HG02763 (cell line): ENCODE measurements around the gene DNMT3L.

Source experiments
- ATAC-seq: cut with Tn5 transposase; IDR thresholded peaks from one replicate; pipeline ENCODE4 v1.9.1; 2021; ENCODE audit warnings: mild to moderate bottlenecking, moderate library complexity; ENCODE audit not compliant: unreplicated experiment

DNMT3L gene

DNA sequence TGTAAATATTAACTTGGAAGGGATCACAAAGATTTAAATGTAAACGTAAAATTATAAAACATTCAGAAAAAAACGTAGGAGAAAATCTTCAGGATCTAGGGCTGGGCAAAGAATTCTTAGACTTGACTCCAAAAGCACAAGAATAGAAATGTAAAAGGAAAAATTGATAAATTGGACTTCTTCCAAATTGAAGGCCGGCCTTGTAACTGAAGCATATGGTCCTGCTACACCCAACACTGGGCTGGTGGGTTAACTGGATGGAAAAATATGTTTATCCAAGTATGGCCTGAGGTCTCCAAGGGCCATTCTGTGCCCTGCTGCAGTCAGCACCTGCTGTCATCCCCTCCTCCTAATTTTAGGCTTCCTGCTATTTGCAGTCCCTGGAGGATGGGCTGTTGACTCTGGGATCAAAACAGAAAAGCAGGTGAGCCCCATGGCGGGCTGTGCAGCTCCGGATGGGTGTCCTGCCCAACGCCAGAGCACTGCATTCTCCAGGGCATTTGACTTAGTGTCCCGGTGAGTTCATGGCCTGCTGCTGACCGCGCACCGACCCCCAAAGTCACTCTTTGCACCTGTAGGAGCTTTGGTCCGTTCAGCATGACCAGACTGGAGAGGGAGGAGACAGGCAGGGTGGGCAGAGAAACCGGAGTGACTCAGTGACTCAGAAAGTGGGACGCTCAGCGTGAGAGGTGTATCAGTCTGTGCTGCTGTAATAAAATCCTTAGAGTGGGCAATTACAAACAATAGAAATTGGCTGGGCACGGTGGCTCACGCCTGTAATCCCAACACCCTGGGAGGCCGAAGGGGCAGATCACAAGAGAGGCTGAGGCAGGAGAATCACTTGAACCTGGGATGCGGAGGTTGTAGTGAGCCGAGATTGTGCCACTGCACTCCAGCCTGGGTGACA, 17.9 kb upstream of the DNMT3L start:
- no peak for ATAC-seq

DNA sequence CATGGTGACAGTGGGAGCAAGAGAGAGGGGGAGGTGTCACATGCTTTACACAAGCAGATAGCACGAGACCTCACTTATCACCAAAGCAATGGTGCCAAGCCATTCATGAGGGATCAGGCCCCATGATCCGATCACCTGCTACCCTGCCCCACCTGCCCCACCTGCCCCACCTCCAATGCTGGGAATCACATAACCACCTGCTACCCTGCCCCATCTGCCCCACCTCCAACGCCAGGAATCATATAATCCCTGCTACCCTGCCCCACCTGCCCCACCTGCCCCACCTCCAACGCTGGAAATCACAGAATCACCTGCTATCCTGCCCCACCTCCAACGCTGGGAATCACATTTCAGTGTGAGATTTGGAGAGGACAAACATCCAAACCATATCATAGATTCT, 13.3 kb upstream of the DNMT3L start:
- no peak for ATAC-seq

DNA sequence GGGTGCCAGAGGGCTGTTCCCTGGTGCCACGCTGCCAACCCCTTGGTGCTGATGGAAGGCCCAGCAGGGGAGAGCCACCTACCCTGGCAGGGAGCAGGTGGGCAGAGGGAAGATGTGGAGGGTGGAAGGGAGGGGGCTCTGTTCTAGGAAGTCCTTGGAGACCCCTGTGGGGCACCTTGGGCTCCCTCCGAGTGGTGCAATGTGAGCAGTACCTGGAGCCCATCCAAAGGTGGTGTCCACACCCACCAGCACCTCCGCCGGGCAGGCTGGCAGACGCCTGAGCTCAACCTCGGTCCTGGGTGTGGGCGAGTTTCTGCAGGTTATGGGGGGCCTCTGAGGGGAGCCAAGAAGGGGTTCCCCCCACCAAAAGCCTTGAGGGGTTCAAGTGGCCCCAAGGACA, 11.3 kb upstream of the DNMT3L start:
- ATAC-seq: no peak

DNA sequence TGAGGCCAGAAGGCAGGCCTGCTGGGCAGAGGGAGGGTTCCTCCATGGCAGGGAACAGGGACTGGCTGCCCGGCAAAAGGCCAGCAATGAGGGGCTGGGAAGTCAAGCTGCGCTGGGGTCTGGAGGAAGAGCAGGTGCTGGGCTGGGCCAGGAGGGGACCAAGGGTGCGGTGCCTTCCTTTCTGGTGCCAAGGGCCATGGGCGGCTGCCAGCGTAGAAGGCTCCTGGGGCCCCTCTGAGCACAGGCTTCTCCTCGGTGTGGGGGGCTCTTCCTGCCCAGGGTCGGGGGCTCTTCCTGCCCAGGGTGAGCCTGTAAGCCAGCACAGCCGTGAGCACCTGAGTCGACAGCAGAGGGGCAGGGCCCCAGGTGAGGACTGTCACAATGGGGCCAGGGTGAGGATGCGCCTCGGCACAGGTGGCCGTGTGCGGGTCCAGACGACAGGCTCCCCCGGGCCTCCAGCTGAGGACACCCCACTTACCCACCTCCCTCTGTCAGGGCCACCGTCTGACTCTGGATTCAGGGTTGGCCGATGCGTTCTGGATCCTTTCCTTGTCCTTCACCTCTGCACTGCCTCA, 10.7 kb upstream of the DNMT3L start:
- ATAC-seq: no peak

- ATAC-seq: no peak
These were observed 10.0 kb upstream of the DNMT3L start for GRCh38 chr21:44271558-44272283.

- ATAC-seq: no peak
These were observed 7.4 kb upstream of the DNMT3L start for GRCh38 chr21:44269090-44269489.

DNA sequence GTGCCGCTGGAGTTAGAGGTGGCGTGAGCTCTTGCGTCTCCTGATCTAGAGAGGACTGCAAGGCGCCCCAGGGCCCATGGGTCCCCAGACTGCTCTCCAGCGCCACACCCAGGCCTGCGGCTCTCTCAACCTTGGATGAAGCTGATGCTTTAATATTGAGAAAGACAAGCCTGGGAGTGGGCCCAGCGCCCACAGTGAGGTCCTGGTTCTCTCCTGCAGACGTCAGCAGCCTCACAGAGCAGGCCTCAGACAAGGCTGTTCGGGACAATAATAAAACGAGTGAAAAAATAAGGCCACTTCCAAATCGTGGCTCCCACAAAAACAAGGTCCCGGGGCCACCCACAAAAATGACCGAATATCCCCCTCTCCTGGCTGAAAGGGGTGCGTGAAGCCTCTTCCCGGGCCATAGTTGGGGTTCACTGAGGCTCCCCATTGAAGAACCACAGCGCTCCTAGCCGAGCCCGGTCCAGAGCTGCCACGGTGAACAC, 6.0 kb upstream of the DNMT3L start:
- no peak for ATAC-seq

- no peak for ATAC-seq
These were observed 4.1 kb upstream of the DNMT3L start for GRCh38 chr21:44265734-44266270.

DNA sequence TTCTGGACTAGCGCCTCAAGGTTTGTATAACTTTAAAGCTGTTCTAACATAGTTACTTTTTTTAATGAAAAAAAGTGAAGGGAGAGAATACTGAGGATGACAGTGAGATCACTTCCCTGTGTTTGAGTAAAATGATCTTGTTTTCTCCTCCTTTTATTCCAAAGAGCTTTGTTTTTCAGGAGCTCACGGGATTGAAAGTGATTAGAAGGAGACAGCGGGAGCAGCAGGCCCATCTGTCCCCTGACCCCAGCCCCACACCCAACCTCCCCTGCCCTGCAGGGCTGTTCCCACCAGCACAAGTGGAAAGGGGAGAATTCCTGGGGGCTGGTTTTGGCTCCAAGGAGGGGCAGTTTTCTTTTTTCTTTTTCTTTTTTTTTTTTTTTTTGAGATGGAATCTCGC, 2.1 kb upstream of the DNMT3L start:
- ATAC-seq: no peak

- no peak for ATAC-seq
These were observed 1.6 kb upstream of the DNMT3L start for GRCh38 chr21:44263221-44263760.

DNA sequence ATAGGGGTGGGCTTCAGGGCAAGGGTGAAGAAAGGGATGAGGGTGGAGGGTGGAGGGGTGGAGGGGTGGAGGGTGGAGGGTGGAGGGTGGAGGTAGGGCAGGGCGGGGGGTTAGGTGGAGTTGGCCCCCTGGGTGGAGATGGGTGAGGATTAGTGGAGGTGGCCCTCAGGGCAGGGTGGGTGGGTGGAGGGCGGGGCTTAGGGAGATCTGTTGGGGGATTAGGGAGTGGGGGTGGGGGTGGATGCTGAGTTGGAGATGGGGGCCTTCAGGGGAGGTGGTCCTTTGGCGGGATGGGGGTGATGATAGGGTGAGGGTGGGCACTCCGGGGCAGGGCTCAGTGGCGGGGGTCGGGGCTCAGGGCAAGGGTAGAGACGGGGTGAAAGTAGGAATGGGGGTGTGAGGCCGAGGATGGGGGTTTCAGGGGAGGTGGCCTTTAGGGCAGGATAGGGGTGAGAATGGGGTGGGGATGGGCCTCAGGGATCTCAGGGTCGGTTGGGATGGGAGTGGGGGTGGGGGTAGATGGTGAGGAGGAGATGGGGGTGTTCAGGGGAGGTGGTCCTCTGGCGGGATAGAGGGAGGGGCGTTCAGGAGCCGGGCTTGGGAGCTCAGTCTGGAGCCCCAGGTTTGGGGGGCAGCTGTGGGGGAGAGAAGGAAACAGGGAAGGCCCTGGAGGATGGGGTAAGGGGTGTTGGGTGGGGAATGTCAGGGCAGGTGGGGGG, 800 bp upstream of the DNMT3L start:
- no peak for ATAC-seq

DNA sequence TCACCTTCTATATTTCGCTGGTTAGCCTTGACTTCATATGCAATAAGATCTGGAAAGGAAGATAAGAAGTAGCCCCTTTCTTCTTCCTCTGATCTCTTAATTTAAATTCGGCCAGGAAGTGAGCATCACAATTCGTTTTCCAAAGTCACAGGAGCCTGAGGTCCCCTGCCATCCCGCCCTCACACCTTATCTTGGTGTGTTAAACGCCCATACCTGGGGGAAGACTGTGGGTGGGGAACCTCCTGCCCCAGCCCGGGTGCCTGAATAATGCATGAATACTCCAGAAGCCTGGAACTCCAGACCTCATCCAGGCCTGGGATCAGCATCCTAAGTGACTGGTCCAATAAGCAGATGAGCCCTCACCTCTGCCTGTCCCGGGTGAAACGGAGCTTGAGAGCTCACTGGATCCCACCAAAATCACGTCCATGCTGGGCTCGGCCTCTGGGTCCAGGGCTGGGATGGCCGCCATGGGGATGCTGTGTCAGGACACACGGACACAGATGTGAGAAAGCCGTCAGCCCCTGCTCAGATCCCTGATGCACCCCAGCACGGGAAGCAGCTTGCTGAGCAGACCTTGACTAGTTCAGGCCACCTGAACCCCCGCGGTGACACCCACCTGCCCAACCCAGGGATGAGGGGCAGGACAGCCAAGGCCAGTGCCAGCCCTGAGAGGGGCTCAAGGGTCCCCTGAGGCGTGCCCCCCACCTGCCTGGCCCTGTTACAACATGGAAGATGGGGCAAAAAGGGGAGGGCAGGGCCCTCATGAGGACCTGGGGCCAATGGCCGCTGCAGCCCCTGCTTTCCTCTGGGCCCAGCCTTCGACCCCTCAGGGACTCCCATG, 686 bp downstream of the DNMT3L start:
- no peak for ATAC-seq

GRCh38 chr21:44260066-44260465, 1.6 kb downstream of the DNMT3L start:
- ATAC-seq: no peak

DNA sequence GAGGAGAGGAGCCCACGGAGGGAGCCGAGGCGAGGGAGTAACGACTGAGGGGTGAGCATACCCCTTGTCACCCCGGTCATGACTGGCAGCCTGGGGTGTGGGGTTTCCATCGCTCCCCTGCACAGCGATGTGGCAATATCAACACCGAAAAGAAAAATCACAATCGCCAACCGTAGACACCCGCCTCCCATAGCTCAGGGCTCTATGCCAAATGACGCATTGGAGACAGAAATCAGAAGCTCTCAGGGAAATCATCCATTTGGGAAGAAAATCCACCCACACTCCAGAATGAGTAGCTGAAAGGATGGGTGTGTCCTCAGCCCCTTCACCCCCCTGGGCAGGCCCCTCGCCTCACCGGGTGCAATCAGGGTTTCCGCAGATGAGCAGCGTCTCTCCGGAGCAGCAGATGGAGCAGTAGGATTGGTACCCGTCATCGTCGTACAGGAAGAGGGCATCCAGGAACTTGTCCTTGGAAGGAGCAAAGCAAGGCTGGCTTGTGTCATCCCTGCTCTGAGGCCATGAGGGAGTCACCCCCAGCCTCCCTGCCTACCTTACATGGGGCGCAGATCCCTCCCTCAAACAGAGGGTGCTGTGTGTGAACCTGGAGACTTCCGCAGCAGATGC, 2.5 kb downstream of the DNMT3L start:
- no peak for ATAC-seq

GRCh38 chr21:44258056-44258725, 3.5 kb downstream of the DNMT3L start:
- ATAC-seq: no peak

GRCh38 chr21:44255511-44255981, 6.2 kb downstream of the DNMT3L start:
- ATAC-seq: no peak

- ATAC-seq: no peak
These were observed 7.6 kb downstream of the DNMT3L start for GRCh38 chr21:44253832-44254710.
